Thymus (tissue), 11 donors: ENCODE results near the gene ZNF398. TPM values are rescaled to one million over a fixed set of nuclear protein-coding genes. Genes with fewer than 3 reads are reported as not detected.

Source experiments
- DNase-seq, 9 donors: peaks; one replicate each; pipeline ENCODE4 v3.0.0-alpha.2; 2013; ENCODE audit warnings: low spot score in 9 of 9, low read depth in 6 of 9, missing footprints in 1 of 9
- H3K27ac ChIP-seq, 2 donors: one replicate each; pipeline ENCODE4 v1.5.1; 2013; ENCODE audit warnings: control low read depth in 1 of 2, low read depth in 1 of 2, low read length in 1 of 2, mild to moderate bottlenecking in 1 of 2, moderate library complexity in 1 of 2
- H3K27me3 ChIP-seq, 2 donors: one replicate each; pipeline ENCODE4 v1.5.1; 2013; ENCODE audit warnings: low read length in 1 of 2; ENCODE audit not compliant: control insufficient read depth in 2 of 2, insufficient read depth in 1 of 2
- H3K36me3 ChIP-seq, 2 donors: one replicate each; pipeline ENCODE4 v1.5.1; 2013; ENCODE audit warnings: low read length in 1 of 2, mild to moderate bottlenecking in 1 of 2, moderate library complexity in 1 of 2; ENCODE audit not compliant: control insufficient read depth in 2 of 2, insufficient read depth in 2 of 2
- H3K4me1 ChIP-seq, 2 donors: one replicate each; pipeline ENCODE4 v1.5.1; 2013; ENCODE audit warnings: low read length in 2 of 2; ENCODE audit not compliant: control insufficient read depth in 2 of 2, insufficient read depth in 2 of 2
- H3K4me3 ChIP-seq, 2 donors: one replicate each; pipeline ENCODE4 v1.5.1; 2013; ENCODE audit warnings: low read length in 2 of 2, control low read depth in 1 of 2, mild to moderate bottlenecking in 1 of 2
- H3K9me3 ChIP-seq, 2 donors: one replicate each; pipeline ENCODE4 v1.5.1; 2013; ENCODE audit warnings: low read length in 1 of 2, mild to moderate bottlenecking in 1 of 2; ENCODE audit not compliant: control insufficient read depth in 2 of 2, insufficient read depth in 1 of 2
- WGBS: extraction: QIAGEN DNeasy Blood & Tissue Kit; methylation state at CpG from one replicate; pipeline ENCODE4 v1.1.7; 2013; 5-methylcytosine and 5-hydroxymethylcytosine counted together
- polyA plus RNA-seq: library from polyadenylated mRNA; stranded (reverse); fragments of 200-250 nt; gene quantifications from one replicate; pipeline ENCODE4 v1.2.3, GENCODE V29; 2013
- total RNA-seq: library from RNA; stranded (reverse); fragments of 120-200 nt; gene quantifications from one replicate; pipeline ENCODE4 v1.2.4, GENCODE V29; 2013
- donor health status: healthy.

The ZNF398 gene
- total and polyA plus RNA-seq, 2 donors = 4.5 to 6.9 TPM

DNA sequence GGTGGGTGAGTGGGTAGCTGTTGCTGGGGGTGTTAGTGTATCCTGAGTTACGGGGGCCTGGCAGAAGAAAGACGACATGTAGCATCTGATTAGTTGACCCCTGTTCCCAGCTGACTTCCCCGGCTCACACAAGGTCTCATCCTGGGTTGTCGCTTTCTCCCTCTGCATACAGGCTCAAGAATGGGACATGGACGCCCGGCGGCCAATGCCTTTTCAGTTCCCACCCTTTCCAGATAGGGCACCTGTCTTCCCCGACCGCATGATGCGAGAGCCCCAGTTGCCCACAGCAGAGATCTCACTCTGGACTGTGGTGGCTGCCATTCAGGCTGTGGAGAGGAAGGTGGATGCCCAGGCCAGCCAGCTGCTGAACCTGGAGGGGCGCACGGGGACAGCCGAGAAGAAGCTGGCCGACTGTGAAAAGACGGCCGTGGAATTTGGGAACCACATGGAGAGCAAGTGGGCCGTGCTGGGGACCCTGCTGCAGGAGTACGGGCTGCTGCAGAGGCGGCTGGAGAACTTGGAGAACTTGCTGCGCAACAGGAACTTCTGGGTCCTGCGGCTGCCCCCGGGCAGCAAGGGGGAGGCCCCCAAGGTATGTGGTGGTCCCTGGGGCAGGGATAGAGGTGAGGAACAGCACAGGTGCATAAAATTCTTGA is 51.0 kb downstream of the ZNF398 start:
- H3K36me3 ChIP-seq = peaks cover 41 to 43% of the 10 kb centered on the region in 2 donors

GRCh38 chr7:149199234-149199995 is 52.2 kb downstream of the ZNF398 start:
- H3K27me3 ChIP-seq = no peaks in the 10 kb centered on the region
- H3K36me3 ChIP-seq = peaks cover 46 to 53% of the 10 kb centered on the region in 2 donors
- WGBS = 99% methylated on average over 6 of the region's 6 CpGs
- no peak overlapping the region for H3K27ac ChIP-seq
- no peak for DNase-seq
- peaks cover 9 to 17% of the 10 kb centered on the region in 2 donors for H3K4me1 ChIP-seq
- no peak overlapping the region for H3K4me3 ChIP-seq
- no peaks in the 10 kb centered on the region for H3K9me3 ChIP-seq

More for the DNA sequence above, 51.0 kb downstream of the ZNF398 start:
- H3K27ac ChIP-seq = no peak overlapping the region
- DNase-seq = no peak
- H3K4me3 ChIP-seq = no peak overlapping the region
- peaks cover 9 to 17% of the 10 kb centered on the region in 2 donors for H3K4me1 ChIP-seq
- 97% methylated on average over 22 of the region's 22 CpGs for WGBS
- no peaks in the 10 kb centered on the region for H3K9me3 ChIP-seq
- H3K27me3 ChIP-seq = no peaks in the 10 kb centered on the region

- Histone ChIP-seq H3K4me3 (no peak overlapping the region), H3K27ac (no peak overlapping the region), H3K27me3 (no peaks in the 10 kb centered on the region), H3K36me3 (peaks cover 68 to 74% of the 10 kb centered on the region in 2 donors), H3K4me1 (no peaks in the 10 kb centered on the region), H3K9me3 (no peaks in the 10 kb centered on the region)
- DNase-seq = no peak
- WGBS = 93% methylated on average over 6 of the region's 6 CpGs
Observed at GRCh38 chr7:149202831-149203231, 55.6 kb downstream of the ZNF398 start.

DNA sequence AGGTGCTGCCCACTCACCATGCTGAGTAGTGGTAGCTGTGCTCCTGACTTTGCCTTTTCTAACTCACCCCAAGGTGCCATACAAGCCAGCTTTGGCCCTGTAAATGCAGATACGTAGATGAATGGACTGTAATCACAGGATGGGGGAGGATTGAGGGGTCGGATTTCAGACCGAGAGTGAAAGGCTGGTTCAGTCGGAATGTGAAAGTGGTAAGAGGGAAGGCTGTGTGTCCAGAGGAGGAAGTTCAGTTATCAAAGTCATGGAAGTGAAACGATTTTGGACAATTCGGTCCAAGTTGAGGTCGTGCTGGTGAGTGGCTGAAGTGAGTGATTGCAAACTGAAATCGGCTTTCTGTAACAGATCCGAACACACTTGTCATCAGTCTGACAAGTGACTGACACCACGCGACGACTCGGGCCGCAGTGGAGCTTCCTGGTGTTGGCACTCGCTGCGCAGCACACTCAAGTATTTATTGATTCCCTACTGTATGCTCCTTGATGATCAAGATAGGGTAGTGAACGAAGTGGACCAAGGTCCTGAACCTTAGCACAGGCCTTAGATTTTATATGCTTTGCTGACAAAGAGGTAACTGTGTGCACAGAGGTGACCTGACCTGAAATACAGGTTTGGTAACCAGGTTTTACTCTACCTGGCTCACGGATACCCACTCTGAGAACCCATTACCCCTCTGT is 58.6 kb downstream of the ZNF398 start:
- no peaks in the 10 kb centered on the region for H3K4me1 ChIP-seq
- no peak overlapping the region for H3K27ac ChIP-seq
- H3K9me3 ChIP-seq = no peaks in the 10 kb centered on the region
- no peaks in the 10 kb centered on the region for H3K27me3 ChIP-seq
- H3K36me3 ChIP-seq = peaks cover 59 to 67% of the 10 kb centered on the region in 2 donors
- H3K4me3 ChIP-seq = no peak overlapping the region
- DNase-seq = no peak
- 95% methylated on average over 18 of the region's 18 CpGs for WGBS

GRCh38 chr7:149207324-149208035 is 60.2 kb downstream of the ZNF398 start:
- no peak for DNase-seq
- 92% methylated on average over 35 of the region's 35 CpGs for WGBS
- no peaks in the 10 kb centered on the region for H3K4me1 ChIP-seq
- no peaks in the 10 kb centered on the region for H3K9me3 ChIP-seq
- peaks cover 59 to 72% of the 10 kb centered on the region in 2 donors for H3K36me3 ChIP-seq
- no peak overlapping the region for H3K27ac ChIP-seq
- H3K4me3 ChIP-seq = no peak overlapping the region
- no peaks in the 10 kb centered on the region for H3K27me3 ChIP-seq

- no peaks in the 10 kb centered on the region for H3K4me1 ChIP-seq
- no peaks in the 10 kb centered on the region for H3K27me3 ChIP-seq
- no peaks in the 10 kb centered on the region for H3K9me3 ChIP-seq
- no peak overlapping the region for H3K4me3 ChIP-seq
- H3K27ac ChIP-seq = no peak overlapping the region
- peaks cover 65 to 71% of the 10 kb centered on the region in 2 donors for H3K36me3 ChIP-seq
- WGBS = 82% methylated on average over 7 of the region's 7 CpGs
- peak in 3 of 9 donors; percentile 21 to 66 (median 48) for DNase-seq
Observed at GRCh38 chr7:149209518-149210269, 62.4 kb downstream of the ZNF398 start.

GRCh38 chr7:149210551-149210950 is 63.3 kb downstream of the ZNF398 start:
- 98% methylated on average over 11 of the region's 11 CpGs for WGBS
- Histone ChIP-seq H3K9me3 (no peaks in the 10 kb centered on the region), H3K36me3 (peaks cover 68 to 80% of the 10 kb centered on the region in 2 donors), H3K4me3 (no peak overlapping the region), H3K4me1 (no peaks in the 10 kb centered on the region), H3K27ac (no peak overlapping the region), H3K27me3 (no peaks in the 10 kb centered on the region)
- DNase-seq = no peak

DNA sequence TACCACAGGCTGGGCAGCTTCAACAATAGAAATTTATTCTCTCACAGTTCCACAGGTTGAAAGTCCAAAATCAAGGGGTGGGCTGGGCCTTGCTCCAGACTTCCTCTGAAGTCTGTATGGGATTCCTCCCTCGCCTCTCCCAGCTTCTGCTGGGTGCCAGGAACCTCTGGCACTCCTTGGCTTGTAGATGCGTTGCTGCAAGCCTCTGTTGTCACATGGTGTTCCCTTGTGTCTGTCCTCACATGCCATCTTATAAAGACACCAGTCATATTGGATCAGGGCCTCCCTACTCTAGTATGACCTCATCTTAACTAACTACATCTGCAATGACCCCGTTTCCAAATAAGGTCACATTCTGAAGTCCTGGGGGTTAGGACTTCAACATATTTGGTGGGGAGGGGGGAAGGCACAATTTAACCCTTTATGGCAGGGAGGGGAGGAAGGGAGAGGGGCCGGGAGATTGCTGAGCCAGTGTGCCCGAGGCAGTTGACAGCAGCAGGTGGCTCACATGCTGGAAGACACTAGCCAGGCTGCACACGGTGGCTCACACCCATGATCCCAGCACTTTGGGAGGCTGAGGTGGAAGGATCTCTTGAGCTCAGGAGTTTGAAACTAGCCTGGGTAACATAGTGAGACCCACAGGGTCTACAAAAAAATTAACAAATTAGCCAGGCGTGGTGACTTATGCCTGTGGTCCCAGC is 66.9 kb downstream of the ZNF398 start:
- H3K9me3 ChIP-seq = no peaks in the 10 kb centered on the region
- peaks cover 66 to 79% of the 10 kb centered on the region in 2 donors for H3K36me3 ChIP-seq
- no peak overlapping the region for H3K27ac ChIP-seq
- no peak for DNase-seq
- no peaks in the 10 kb centered on the region for H3K27me3 ChIP-seq
- WGBS = 97% methylated on average over 7 of the region's 7 CpGs
- no peaks in the 10 kb centered on the region for H3K4me1 ChIP-seq
- H3K4me3 ChIP-seq = no peak overlapping the region
